Loucy (cell line): ENCODE results near the gene ASH1L.
"Not testable (repeated sequence)": the region's sequence is repeated elsewhere in the genome, so short reads cannot be mapped to it uniquely, and the experiment has no call there.

Source experiments
- CTCF ChIP-seq: fragments of 200-600 bp; sonication (generic); conservative IDR thresholded peaks from 2 replicates; pipeline ENCODE4 v1.5.1; 2014; ENCODE audit warnings: mild to moderate bottlenecking, antibody characterized with exemption, low read length
- EZH2phosphoT487 ChIP-seq: fragments of 200-600 bp; IDR thresholded peaks from 2 replicates; pipeline ENCODE4 v1.6.1; 2018; ENCODE audit warnings: antibody characterized with exemption, mild to moderate bottlenecking, moderate library complexity, borderline replicate concordance

DNA sequence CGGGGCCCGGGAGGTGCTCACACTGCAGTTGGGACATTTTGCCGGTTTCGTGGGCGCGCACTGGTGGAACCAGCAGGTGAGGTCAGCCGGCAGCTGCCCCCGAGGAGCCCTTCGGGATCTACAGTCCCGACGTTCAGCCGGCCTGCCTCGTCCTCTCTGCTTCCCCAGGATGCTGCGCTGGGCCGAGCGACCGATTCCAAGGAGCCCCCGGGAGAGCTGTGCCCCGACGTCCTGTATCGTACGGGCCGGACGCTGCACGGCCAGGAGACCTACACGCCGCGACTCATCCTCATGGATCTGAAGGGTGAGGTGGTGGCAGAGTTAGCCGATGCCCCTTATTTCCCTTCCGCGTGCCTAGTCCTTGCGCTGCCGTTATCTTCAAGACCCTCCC is 47.6 kb upstream of the ASH1L start:
- TF ChIP-seq CTCF, EZH2phosphoT487: not testable (repeated sequence)
